ENCODE data around the gene HDAC4.
"Not testable (repeated sequence)": the region's sequence is repeated elsewhere in the genome, so short reads cannot be mapped to it uniquely, and the experiment has no call there.

The HDAC4 gene

GRCh38 chr2:239178484-239178883 lies 222.3 kb downstream of the HDAC4 start:
- no peak for DNase-seq

GRCh38 chr2:239177908-239178307 lies 222.9 kb downstream of the HDAC4 start:
- no peak for DNase-seq

DNA sequence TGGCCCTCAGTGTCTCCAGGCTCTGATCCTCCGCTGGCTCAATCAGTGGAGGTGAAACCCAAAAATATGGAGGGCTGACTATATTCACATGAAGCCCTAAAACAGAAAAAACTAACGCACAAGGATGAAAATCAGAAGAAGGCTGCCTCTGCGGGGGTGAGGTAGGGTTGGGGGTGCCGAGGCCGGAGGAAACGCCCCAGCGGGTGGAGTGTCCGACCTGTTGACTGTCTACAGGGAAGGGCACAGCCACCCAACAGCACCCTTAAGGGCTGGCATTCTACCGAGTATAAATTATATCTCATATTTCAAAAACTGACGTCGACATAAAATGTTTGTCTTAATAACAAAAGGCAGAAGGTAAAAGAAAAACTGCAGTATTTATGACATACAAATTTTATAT lies 223.5 kb downstream of the HDAC4 start:
- DNase-seq, result no peak

DNA sequence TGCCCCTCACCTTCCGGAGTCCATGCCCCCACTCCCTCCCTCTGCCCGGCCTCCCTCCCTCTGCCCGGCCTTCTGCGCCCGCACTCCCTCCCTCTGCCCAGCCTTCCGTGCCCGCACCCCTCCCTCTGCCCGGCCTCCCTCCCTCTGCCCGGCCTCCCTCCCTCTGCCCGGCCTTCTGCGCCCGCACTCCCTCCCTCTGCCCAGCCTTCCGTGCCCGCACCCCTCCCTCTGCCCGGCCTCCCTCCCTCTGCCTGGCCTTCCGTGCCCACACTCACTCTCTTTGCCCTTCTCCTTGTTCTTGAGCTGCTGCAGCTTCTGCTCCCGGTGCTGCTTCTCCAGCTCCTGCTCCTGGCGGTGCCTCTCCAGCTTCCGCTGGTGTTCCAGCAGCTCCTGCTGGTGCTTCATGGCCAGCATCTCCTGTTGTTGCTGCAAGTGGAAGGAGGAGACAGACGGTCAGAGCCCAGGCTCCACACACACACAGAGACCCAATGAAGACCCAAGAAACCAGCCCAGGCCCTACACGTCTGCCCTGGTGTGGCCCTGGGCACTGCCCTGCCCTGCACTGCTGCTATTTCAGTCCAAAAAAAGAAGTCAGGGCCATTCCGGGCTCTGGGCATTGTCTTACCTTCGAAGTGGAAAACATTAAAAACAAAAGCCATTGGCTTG lies 224.5 kb downstream of the HDAC4 start:
- not testable (repeated sequence) for DNase-seq

DNA sequence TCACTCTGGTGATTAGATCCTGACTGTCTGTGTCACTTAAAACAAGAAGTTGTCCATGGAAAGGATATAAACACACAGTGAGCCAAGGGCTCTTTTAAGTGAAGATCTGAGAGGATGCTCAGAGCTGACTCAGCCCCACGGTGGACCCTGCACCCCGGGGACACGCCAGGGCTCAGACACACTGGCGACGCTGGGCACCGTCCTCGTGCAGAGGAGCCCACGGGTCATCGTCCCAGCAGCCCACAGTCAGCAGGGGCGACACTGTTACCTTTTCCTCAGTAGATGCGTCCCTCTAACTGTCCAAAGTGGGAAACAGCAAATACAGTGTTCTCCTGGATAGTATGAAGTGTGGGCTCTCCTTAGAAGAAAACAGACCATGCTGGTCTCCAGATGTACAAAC lies 225.6 kb downstream of the HDAC4 start:
- no peak for DNase-seq

DNA sequence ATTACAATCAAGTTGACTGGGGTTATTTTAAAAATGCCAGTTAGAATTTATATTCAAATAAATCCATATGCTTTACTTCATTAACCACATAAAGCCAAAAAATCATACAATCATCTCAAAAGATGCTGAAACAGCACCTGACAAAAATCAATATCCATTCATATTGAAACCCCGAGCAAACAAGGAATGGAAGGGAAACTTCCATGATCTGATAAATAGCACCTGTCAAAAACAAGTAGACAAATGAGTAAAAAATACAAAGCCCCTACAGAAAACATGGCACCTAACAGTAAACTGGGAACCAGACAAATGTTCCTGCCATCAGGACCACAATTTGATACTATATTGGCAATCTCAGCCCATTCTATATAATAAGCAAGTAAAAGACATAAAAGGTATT lies 227.5 kb downstream of the HDAC4 start:
- DNase-seq, result no peak

DNA sequence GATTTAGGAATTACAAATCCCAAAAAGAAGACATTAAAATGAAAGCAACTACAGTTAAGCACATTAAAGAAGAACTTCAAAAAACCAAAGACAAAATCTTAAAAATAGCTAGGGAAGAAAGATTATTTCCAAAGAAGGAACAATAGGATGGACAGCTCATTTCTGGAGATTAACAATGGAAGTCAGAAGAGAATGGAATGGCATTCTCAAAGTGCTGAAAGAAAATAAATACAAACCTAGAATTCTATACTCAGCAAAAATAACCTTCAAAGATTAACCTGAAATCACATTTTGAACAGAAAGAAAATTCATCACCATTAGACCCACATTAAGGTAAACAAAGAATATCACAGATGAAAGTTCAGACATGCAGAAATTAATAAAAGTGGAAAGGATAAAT lies 229.2 kb downstream of the HDAC4 start:
- DNase-seq, result no peak

DNA sequence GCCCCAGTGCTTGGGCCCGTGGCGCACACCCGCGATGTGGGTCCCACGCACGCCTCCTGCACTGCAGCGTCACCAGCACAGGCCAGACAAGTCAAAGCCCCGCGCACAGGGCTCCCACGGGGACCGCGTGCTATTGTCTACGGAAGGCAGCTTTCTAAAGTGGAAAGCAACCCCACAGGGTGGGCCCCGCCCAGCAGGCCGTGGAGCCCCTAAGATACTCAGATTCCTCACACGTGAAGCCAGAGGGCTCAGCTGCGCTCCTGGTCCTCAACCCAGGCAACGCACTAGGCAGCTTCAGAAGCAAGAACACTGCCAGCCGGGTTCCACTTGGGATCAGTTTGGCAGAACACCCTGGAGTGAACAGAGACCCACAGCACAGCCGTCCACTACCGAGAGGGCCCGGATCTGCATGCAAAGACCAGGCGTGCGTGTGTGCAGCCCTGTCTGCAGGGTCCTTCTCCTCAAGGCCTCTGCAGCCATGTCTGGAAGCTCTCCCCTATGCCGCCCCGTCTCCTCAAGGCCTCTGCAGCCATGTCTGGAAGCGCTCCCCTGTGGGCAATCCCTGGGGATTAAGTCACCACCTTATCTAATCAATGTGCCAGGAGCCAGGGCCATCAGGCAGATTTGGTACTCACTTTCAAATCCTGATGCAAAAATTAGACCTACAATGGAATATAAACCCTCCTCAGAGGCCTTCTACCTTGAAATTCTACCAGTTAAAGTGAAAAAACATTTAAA lies 231.3 kb downstream of the HDAC4 start:
- no peak for DNase-seq

DNA sequence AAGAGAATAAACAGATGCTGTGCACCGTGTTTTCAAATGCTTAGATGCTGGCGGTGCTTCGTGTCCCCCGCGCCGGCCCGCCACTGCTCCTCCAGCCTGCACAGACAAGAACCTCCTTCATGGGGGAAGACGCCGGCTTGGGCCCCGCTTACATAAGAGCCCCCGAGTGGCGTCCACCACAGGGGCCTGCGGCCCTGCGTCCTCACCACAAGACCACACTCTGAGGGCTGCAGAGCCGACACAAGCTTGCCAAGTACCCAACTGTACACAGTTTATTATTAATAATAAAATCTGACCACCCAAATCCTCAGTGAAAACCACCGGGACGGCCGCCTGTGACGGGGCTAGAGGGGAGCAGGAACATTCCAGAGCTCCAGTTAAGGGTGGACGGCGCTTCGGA lies 232.2 kb downstream of the HDAC4 start:
- DNase-seq, result no peak

GRCh38 chr2:239167766-239168444 lies 232.9 kb downstream of the HDAC4 start:
- DNase-seq, result no peak

DNA sequence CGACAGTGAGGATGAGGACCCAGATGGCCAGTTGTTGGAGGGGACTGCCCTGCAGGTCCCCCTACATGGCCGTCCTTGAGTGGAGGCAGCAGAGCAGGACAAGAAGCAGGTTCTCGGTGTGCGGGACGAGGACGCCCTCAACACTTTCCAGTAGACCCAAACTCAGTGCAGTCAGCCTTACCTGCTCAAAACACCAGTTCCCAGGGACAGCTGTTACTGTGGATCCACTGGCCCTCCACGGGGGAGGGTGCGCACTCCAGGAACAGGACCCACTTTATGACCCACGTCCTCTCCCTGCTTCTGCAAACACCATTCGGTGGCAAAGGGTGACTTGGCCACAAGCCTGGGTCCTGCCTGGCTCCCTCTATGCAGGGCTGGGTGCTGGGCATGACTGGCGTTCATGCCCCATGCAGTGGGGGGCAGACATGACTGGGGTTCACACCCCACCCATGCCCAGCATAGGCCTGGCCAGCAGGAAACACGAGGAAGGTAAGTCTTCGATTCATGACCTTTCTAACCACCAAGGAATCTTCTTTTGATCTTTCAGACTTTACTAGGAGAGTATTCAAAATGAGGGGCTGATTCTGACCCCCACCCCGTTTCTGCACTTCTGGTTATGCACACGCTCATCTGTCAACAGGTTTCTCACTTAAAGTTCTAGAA lies 233.7 kb downstream of the HDAC4 start:
- DNase-seq, result no peak

GRCh38 chr2:239166201-239166834 lies 234.5 kb downstream of the HDAC4 start:
- DNase-seq, result no peak

DNA sequence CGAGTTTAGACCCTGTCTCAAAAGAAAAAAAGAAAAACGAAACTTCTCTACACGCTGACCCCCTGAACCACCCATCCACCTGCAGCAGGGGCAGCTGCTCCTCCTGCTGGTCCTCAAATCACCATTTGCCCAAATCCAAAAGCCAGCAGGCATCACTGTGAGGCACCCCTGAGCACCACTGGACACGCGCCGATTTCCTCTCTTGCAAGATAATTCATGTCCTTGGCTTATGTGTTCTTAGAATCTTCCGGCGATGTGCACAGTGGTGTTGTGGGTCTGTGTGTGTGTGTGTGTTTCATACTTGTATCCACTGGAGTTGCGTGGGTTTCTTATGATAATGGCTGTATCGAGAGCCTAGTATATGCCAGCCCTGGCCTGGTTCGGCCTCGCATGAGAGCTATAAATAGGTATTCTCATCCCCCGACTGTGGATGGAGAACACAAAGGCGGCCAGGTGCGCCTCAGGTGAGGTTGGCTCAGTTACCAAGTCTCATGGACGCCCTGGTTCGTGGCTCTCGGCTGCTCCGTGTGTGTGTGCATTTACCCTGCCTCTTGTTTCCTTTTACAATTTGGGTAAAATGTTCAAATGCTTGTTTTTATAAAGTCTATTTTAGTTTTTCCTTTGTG lies 235.5 kb downstream of the HDAC4 start:
- no peak for DNase-seq

- no peak for DNase-seq
Measured at GRCh38 chr2:239164335-239164871, 236.4 kb downstream of the HDAC4 start.

DNA sequence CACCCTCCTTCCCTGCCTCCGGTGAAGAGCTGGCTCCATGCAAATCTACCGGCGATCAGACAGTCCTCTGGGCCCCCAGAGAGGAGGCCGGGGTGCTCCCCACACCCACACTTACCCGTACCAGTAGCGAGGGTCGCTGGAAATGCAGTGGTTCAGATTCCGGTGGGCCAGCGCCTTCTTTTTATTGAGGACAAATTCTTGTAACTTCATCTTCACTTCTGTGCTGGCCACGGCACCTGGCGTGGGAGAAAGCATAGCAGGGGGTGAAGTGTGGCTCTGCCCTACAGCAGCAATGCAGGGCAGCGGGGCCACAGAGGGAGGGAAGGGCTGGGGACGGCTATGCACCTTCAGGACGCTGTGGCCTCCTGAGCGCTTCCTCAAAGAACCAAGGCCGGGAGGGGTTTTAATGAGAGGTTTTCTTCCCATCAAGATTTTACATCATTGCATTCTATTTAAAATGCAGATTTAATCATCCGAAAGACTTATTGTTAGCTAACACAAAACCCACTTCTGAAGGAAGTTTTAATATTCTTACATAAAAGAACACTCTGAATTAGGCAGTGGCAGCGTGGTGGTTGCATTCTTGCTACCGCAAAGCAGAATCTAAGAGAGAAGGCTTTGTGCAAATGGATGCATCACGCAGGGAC lies 237.0 kb downstream of the HDAC4 start:
- DNase-seq, result no peak

DNA sequence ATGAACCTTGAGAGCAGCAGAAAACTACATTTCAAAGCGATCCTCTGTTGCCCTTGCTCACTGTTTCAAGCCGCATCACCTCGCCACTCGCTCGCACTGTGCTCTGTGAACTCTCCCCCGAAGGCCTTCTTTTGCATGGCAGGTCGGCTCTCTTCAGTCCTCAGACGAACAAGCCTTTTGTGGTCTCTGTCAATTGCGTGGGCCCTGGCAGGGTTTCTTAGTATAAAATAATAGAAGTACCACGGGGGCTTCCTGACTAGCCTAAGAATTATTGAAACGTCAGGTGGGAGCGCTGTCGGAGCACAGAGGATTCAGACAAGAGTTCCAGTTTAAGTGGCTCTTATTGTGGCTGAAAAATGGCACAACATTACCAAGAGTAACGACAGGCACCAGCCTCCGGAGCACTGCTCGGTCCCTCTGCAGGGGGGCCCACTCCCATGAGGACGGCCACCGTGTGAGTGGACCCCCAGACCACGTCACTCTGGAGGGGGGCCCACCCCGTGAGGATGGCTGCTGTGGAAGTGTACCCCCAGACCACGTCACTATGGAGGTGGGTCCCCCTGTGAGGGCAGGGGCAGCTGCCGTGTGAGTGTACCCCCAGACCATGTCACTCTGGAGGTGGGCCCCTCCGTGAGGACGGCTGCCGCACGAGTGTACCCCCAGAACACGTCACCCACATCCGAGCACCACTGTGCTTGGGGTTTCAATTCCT lies 237.7 kb downstream of the HDAC4 start:
- DNase-seq, result no peak

- DNase-seq, result no peak
Measured at GRCh38 chr2:239162141-239162821, 238.5 kb downstream of the HDAC4 start.

GRCh38 chr2:239161711-239162140 lies 239.1 kb downstream of the HDAC4 start:
- no peak for DNase-seq

GRCh38 chr2:239160226-239161143 lies 240.3 kb downstream of the HDAC4 start:
- no peak for DNase-seq

Measured in DMS153 (cell line).